Measurements from ENCODE around the gene CXCR6. TPM values are rescaled to one million over a fixed set of nuclear protein-coding genes. Genes with fewer than 3 reads are reported as not detected.

CXCR6 gene
- total RNA-seq, 4 donors from 2014 or later = 0.29 to 0.51 TPM; not detected in 2

DNA sequence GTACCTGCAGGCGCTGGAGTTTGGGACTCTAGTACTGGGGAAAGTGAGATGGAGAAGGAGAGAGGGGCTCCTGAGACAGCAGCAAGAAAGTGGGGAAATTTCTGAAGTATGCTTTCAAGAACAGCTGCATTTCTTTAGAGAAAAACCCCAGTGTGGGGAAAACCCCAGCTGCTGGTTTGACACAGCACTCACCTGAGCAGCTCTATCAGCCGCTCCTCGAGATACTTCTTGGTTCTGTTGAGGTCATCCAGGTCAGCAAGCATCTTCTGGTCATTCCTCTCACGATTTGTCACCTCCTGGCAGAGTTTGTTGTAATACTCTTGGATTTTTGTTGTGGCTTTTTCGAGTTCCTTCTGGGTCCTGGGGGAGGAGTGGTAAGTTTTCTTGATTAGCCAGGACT lies 18.8 kb downstream of the CXCR6 start:
- ATAC-seq (no peak), DNase-seq (no peak)
- Histone ChIP-seq H3K36me3 (peaks cover 0 to 93% of the 10 kb centered on the region in 2 donors), H3K4me3 (no peak overlapping the region), H3K9me3 (no peaks in the 10 kb centered on the region), H3K4me1 (peaks cover 30 to 52% of the 10 kb centered on the region in 2 donors), H3K27ac (peak overlapping the region; percentile 83 to 100 (median 96)), H3K27me3 (no peaks in the 10 kb centered on the region)
- intact Hi-C loops (cut with DNase I; ENCODE audit: low total_unique reads) (no loop called here), in situ Hi-C loops (cut with MboI; ENCODE audit: low sequenced_read_pairs in 4 of 4) (no loop called here)
- TF ChIP-seq POLR2A (IDR thresholded peaks at IDR 0.05) = no peak
- TF ChIP-seq, protein P1, sequence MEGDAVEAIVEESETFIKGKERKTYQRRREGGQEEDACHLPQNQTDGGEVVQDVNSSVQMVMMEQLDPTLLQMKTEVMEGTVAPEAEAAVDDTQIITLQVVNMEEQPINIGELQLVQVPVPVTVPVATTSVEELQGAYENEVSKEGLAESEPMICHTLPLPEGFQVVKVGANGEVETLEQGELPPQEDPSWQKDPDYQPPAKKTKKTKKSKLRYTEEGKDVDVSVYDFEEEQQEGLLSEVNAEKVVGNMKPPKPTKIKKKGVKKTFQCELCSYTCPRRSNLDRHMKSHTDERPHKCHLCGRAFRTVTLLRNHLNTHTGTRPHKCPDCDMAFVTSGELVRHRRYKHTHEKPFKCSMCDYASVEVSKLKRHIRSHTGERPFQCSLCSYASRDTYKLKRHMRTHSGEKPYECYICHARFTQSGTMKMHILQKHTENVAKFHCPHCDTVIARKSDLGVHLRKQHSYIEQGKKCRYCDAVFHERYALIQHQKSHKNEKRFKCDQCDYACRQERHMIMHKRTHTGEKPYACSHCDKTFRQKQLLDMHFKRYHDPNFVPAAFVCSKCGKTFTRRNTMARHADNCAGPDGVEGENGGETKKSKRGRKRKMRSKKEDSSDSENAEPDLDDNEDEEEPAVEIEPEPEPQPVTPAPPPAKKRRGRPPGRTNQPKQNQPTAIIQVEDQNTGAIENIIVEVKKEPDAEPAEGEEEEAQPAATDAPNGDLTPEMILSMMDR (IDR thresholded peaks at IDR 0.05 in 4 of 5, conservative IDR thresholded peaks at IDR 0.05 in 1 of 5) = no peak

DNA sequence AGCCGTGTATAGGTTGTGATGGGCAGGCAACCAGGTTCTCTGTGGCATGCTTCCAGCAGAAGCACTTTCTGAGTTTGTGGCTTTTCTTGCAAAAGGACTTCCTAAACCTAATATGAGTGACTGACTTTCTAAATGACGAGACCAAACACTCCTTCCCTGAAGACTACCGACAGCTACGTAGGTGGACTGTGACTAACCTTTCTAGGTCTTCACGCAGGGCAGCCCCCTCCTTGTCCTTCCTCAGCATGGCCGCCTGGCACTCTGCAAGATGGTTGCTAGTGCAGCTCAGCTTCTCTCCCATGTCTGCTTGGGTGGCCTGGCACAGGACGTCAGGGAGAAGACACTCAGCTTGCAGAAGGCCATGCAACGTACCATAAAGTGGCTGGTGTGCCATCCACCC lies 20.9 kb downstream of the CXCR6 start:
- Histone ChIP-seq H3K4me1 (peaks cover 32 to 46% of the 10 kb centered on the region in 2 donors), H3K36me3 (peaks cover 0 to 98% of the 10 kb centered on the region in 2 donors), H3K9me3 (no peaks in the 10 kb centered on the region), H3K27ac (peak overlapping the region; percentile 21 to 100 (median 98)), H3K4me3 (no peak overlapping the region), H3K27me3 (no peaks in the 10 kb centered on the region)
- TF ChIP-seq POLR2A (IDR thresholded peaks at IDR 0.05) = no peak
- TF ChIP-seq, protein P1 (IDR thresholded peaks at IDR 0.05 in 4 of 5, conservative IDR thresholded peaks at IDR 0.05 in 1 of 5) = no peak
- DNase-seq (no peak), ATAC-seq (no peak)
- in situ Hi-C loops (cut with MboI; ENCODE audit: low sequenced_read_pairs in 4 of 4) = no loop called here
- intact Hi-C loops (cut with DNase I; ENCODE audit: low total_unique reads) = no loop called here

DNA sequence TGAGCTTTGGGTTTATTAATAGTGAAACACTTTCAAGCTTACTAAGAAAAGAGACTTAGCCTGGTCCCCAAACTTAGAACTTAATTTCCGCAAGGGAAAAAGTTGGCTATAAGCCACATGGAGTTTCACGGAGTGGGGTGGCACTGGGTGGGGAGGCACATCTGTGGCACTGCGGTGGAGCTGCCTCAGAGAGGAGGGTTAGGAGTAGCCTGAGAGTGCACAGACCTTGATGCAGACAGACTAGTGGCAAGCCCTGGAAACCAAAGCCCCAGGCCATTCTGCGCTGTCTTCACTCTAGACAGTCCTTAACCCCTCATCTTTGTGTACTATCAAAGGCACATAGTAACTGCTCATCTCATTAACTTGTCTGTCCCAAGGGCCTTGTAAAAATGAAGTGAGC lies 22.0 kb downstream of the CXCR6 start:
- ATAC-seq (no peak), DNase-seq (no peak)
- peaks cover 0 to 99% of the 10 kb centered on the region in 2 donors for H3K36me3 ChIP-seq
- H3K4me1 ChIP-seq = peaks cover 29 to 49% of the 10 kb centered on the region in 2 donors
- in situ Hi-C loops (cut with MboI; ENCODE audit: low sequenced_read_pairs in 4 of 4) (no loop called here), intact Hi-C loops (cut with DNase I; ENCODE audit: low total_unique reads) (no loop called here)
- no peaks in the 10 kb centered on the region for H3K27me3 ChIP-seq
- TF ChIP-seq POLR2A (IDR thresholded peaks at IDR 0.05) = no peak
- TF ChIP-seq, protein P1 (IDR thresholded peaks at IDR 0.05 in 4 of 5, conservative IDR thresholded peaks at IDR 0.05 in 1 of 5) = no peak
- H3K9me3 ChIP-seq = no peaks in the 10 kb centered on the region
- no peak overlapping the region for H3K4me3 ChIP-seq
- H3K27ac ChIP-seq = peak overlapping the region; percentile 38 to 100 (median 98)

DNA sequence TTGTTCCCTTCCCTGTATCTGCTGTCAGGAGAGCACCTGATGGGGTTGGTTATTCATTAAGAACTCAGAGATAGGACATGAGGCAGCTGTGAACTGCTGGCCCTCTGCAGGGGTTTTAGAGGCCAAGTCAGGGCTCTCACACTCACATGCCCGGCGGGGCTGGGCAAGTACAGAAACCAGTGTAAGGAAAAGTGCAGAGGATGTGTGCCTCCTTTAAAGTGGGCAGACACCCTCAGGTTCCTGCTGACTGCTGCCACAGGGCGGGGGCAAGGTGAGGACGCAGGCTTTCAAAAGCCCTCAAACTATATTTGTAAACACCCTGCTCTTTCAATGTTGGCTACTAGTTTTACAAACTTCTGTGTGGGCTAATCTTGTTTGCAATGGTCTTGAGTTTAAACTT lies 22.4 kb downstream of the CXCR6 start:
- H3K36me3 ChIP-seq = peaks cover 0 to 98% of the 10 kb centered on the region in 2 donors
- intact Hi-C loops (cut with DNase I; ENCODE audit: low total_unique reads) = no loop called here
- in situ Hi-C loops (cut with MboI; ENCODE audit: low sequenced_read_pairs in 4 of 4) = no loop called here
- H3K27me3 ChIP-seq = no peaks in the 10 kb centered on the region
- peaks cover 29 to 49% of the 10 kb centered on the region in 2 donors for H3K4me1 ChIP-seq
- H3K27ac ChIP-seq = peak overlapping the region; percentile 38 to 100 (median 98)
- H3K4me3 ChIP-seq = no peak overlapping the region
- H3K9me3 ChIP-seq = no peaks in the 10 kb centered on the region
- ATAC-seq = peak in 1 of 2 donors; percentile 10
- TF ChIP-seq, protein P1 (IDR thresholded peaks at IDR 0.05 in 4 of 5, conservative IDR thresholded peaks at IDR 0.05 in 1 of 5) = no peak
- TF ChIP-seq POLR2A (IDR thresholded peaks at IDR 0.05) = no peak
- no peak for DNase-seq

DNA sequence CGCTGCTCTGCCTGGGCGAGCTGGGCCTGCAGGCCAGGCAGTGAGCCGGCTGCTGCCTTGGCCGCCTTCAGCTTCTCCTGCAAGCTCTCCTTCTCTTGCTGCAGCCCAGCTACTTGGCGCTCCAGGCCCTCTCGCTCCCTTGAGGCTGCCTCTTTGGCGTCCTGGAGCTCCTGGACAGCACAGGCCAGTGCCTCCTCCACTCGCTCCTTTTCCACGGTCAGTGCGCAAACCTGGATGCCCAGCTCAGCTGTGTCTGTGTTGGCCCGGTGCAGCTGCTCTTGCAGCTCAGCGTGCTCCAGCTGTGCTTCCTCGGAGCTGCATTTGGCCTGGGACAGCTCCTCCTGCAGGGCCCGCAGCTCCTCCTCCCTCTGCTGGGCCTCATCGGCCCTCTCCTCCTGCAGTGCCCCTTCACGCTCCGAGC lies 23.1 kb downstream of the CXCR6 start:
- Histone ChIP-seq H3K4me3 (no peak overlapping the region), H3K4me1 (peaks cover 29 to 55% of the 10 kb centered on the region in 2 donors), H3K27me3 (no peaks in the 10 kb centered on the region), H3K27ac (peak overlapping the region in 3 of 4 donors; percentile 97 to 100 (median 99)), H3K36me3 (peaks cover 0 to 97% of the 10 kb centered on the region in 2 donors), H3K9me3 (no peaks in the 10 kb centered on the region)
- in situ Hi-C loops (cut with MboI; ENCODE audit: low sequenced_read_pairs in 4 of 4) (no loop called here), intact Hi-C loops (cut with DNase I; ENCODE audit: low total_unique reads) (no loop called here)
- no peak for TF ChIP-seq POLR2A (IDR thresholded peaks at IDR 0.05)
- TF ChIP-seq, protein P1 (IDR thresholded peaks at IDR 0.05 in 4 of 5, conservative IDR thresholded peaks at IDR 0.05 in 1 of 5) = no peak
- DNase-seq (no peak), ATAC-seq (no peak)

All from gastrocnemius medialis (tissue), 4 donors.